BE2C (cell line): ENCODE data around the gene NUP214.
"Not testable (repeated sequence)": the region's sequence is repeated elsewhere in the genome, so short reads cannot be mapped to it uniquely, and the experiment has no call there.

ENCODE experiments used
- DNase-seq: peaks from one replicate; pipeline ENCODE4 v3.0.0-alpha.2; 2020
- H3K27me3 ChIP-seq: fragments of 250-450 bp; sonication (Bioruptor Pico); 2 replicates; pipeline ENCODE4 v1.5.1; 2020; ENCODE audit warnings: mild to moderate bottlenecking
- H3K36me3 ChIP-seq: fragments of 250-450 bp; sonication (Bioruptor Pico); 2 replicates; pipeline ENCODE4 v1.5.1; 2020; ENCODE audit warnings: mild to moderate bottlenecking
- H3K4me1 ChIP-seq: fragments of 250-450 bp; sonication (Bioruptor Pico); 2 replicates; pipeline ENCODE4 v1.5.1; 2020
- H3K4me3 ChIP-seq: 2 replicates; pipeline ENCODE4 v1.5.1; 2011; ENCODE audit warnings: low read depth, low read length
- H3K9me3 ChIP-seq: fragments of 250-450 bp; sonication (Bioruptor Pico); 2 replicates; pipeline ENCODE4 v1.5.1; 2020
- CTCF ChIP-seq: IDR thresholded peaks from 2 replicates; pipeline ENCODE4 v1.5.1; 2012; ENCODE audit warnings: mild to moderate bottlenecking, low read depth, low read length

Gene NUP214

GRCh38 chr9:131266266-131267229, 141.2 kb downstream of the NUP214 start:
- DNase-seq, result no peak
- TF ChIP-seq CTCF, result no peak
- Histone ChIP-seq H3K9me3 (no peaks in the 10 kb centered on the region), H3K4me1 (no peaks in the 10 kb centered on the region), H3K36me3 (no peaks in the 10 kb centered on the region), H3K27me3 (no peaks in the 10 kb centered on the region), H3K4me3 (no peak overlapping the region)

DNA sequence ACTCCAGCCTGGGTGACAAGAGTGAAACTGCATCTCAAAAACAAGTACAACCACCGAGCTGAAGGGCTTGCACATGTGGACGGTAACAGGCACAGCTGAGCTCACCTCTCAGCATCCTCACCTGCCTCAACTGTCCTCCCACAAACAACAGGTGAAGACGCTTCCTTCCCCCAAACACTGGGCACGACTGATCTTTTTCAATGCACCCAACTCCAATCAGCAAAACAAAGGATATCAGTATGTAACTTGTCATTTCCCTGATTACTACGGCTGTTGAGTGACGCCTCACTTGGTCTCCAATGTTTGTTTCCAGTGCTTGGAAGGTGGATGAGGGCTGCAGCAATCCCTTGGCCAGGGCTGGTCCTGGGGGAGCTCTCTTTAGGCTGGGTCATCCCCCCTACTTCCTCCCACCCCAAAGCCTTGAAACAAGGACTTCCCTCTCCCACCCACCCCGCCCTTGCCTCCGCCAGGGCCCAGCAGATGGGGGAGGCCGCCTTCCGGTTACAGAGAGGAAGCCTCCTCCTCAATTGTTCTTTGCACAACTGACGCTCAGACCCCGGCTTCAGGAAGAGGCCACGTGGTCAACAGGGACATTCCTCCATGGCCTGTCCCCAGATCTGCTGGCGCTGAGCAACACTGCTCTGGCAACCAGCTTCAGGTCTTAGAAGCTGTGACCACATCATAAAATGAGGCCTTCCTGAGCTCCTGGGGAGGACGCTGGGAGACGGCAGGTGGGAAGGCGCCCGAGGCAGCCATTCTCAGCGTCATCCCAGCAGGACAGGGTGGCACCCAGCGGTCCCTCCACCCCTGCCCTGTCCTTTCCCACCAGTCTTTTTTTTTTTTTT, 145.0 kb downstream of the NUP214 start:
- no peak for TF ChIP-seq CTCF
- Histone ChIP-seq H3K4me1 (no peaks in the 10 kb centered on the region), H3K4me3 (no peak overlapping the region), H3K27me3 (no peaks in the 10 kb centered on the region), H3K36me3 (no peaks in the 10 kb centered on the region), H3K9me3 (no peaks in the 10 kb centered on the region)
- DNase-seq, result no peak

GRCh38 chr9:131271016-131271273, 145.6 kb downstream of the NUP214 start:
- H3K27me3 ChIP-seq, H3K9me3 ChIP-seq, DNase-seq, H3K36me3 ChIP-seq, H3K4me3 ChIP-seq, H3K4me1 ChIP-seq: not testable (repeated sequence)

DNA sequence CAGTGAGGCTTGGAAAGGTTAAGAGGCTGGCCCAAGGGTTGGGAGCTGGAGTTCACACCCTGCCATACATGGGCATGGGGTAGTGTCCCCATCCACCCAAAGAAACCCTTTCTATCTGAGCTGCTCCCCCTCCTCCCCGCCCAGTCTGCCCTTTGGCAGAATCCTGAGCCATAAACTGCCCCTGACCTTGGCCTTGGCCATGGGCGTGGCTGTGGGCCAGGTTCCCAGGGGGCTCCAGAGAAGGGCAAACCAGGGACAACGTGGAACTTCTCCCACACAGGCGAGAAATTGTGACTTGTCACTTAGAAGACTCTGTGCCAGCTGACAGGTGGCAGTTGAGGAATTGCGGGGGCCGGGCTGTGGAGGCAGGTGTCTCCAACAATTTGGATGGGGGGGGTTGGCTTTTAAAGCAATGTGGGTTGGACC, 146.1 kb downstream of the NUP214 start:
- H3K36me3 ChIP-seq, result no peaks in the 10 kb centered on the region
- H3K4me3 ChIP-seq, result no peak overlapping the region
- no peak for TF ChIP-seq CTCF
- no peak for DNase-seq
- no peaks in the 10 kb centered on the region for H3K4me1 ChIP-seq
- H3K9me3 ChIP-seq, result no peaks in the 10 kb centered on the region
- H3K27me3 ChIP-seq, result peaks cover 9% of the 10 kb centered on the region

- Histone ChIP-seq H3K4me1 (no peaks in the 10 kb centered on the region), H3K27me3 (peaks cover 16% of the 10 kb centered on the region), H3K36me3 (no peaks in the 10 kb centered on the region), H3K9me3 (no peaks in the 10 kb centered on the region), H3K4me3 (no peak overlapping the region)
- no peak for DNase-seq
- TF ChIP-seq CTCF, result no peak
These were observed 146.8 kb downstream of the NUP214 start for GRCh38 chr9:131272212-131272611.

GRCh38 chr9:131273146-131273855, 147.9 kb downstream of the NUP214 start:
- DNase-seq, result no peak
- peaks cover 3% of the 10 kb centered on the region; the same call in 1 of the 2 replicates for H3K4me1 ChIP-seq
- no peaks in the 10 kb centered on the region for H3K36me3 ChIP-seq
- no peak overlapping the region for H3K4me3 ChIP-seq
- TF ChIP-seq CTCF, result no peak
- H3K9me3 ChIP-seq, result no peaks in the 10 kb centered on the region
- peaks cover 18% of the 10 kb centered on the region for H3K27me3 ChIP-seq
